Right lobe of liver (tissue), 6 donors: Measurements from ENCODE around the gene POMT1. TPM values are rescaled to one million over a fixed set of nuclear protein-coding genes. Genes with fewer than 3 reads are reported as not detected.

ENCODE experiments used
- ATAC-seq, 4 donors: fragments of 200-7000 bp; cut with Tn5 transposase; one replicate each; pipeline ENCODE4 v1.9.1; 2020; ENCODE audit warnings: mild to moderate bottlenecking in 4 of 4, moderate library complexity in 4 of 4
- DNase-seq, 3 donors: peaks; one replicate each; pipeline ENCODE4 v3.0.0-alpha.2; 2020
- H3K27ac ChIP-seq, 3 donors: fragments of 200-600 bp; one replicate each; pipeline ENCODE4 v1.8.0; 2022
- H3K27me3 ChIP-seq, 2 donors: fragments of 200-600 bp; one replicate each; pipeline ENCODE4 v1.8.0; 2022
- H3K36me3 ChIP-seq, 4 donors: fragments of 200-600 bp; sonication (generic) in 1 of 4; one replicate each; pipeline versions ENCODE4 v1.5.1 to v1.8.0; 2017 to 2022; ENCODE audit warnings: control low read depth in 1 of 4
- H3K4me1 ChIP-seq, 4 donors: fragments of 200-600 bp; sonication (generic) in 1 of 4; one replicate each; pipeline versions ENCODE4 v1.5.1 to v1.8.0; 2017 to 2022; ENCODE audit warnings: control low read depth in 1 of 4
- H3K4me3 ChIP-seq, 3 donors: fragments of 200-600 bp; one replicate each; pipeline ENCODE4 v1.8.0; 2022
- H3K9me3 ChIP-seq, 4 donors: fragments of 200-600 bp; sonication (generic) in 1 of 4; one replicate each; pipeline versions ENCODE4 v1.5.1 to v1.8.0; 2017 to 2022; ENCODE audit warnings: control low read depth in 1 of 4
- CTCF ChIP-seq, 4 donors: fragments of 200-600 bp in 3 of 4; fragments of 450-650 bp in 1 of 4; IDR thresholded peaks; one replicate each; pipeline versions ENCODE4 v1.5.1 to v1.8.0; 2016 to 2022; ENCODE audit warnings: antibody characterized with exemption in 4 of 4, mild to moderate bottlenecking in 2 of 4
- POLR2A ChIP-seq: fragments of 450-650 bp; IDR thresholded peaks from one replicate; pipeline ENCODE4 v1.6.1; 2017; ENCODE audit warnings: antibody characterized with exemption, mild to moderate bottlenecking
- WGBS: methylation state at CpG from one replicate; pipeline ENCODE4 v1.1.6; 2018; ENCODE audit warnings: low coverage, low lambda C conversion rate; ENCODE audit not compliant: insufficient coverage; ENCODE audit errors: missing lambda C conversion rate; 5-methylcytosine and 5-hydroxymethylcytosine counted together
- intact Hi-C, 2 donors: fragments of 100-400 bp; cut with DNase I; formaldehyde crosslinking; loops; one replicate each; pipeline versions ENCODE4 v1.11.2 to v1.14.1; 2022
- total RNA-seq, 6 experiments: library from RNA; depleted of rRNA in 2 of 6; stranded (reverse); fragments of >200 nt in 2 of 6; fragmentation: NEBNext Ultra II Directional in 3 of 6; extraction: Animal tissue kit (Norgen Biotek cat#: 25700) in 3 of 6; gene quantifications; one replicate each; pipeline versions ENCODE4 v1.1.0 to v1.2.4, GENCODE V29; 2016 to 2023
- donor health status: DM: no; HTN: yes; CAD: no.
- donor health status: DM: no; HTN: no; CAD: no.
- donor health status: DM: no; HTN: no; CAD: no.
- donor health status: DM: no; HTN: yes; CAD: no.
- donor health status: DM: no; HTN: yes; CAD: no.

Gene POMT1
- total RNA-seq, 6 experiments from 2014 or later, result 14.3 to 17.7 (median 15.7) TPM

GRCh38 chr9:131490514-131490913, 12.2 kb upstream of the POMT1 start:
- Histone ChIP-seq H3K4me3 (no peak overlapping the region), H3K36me3 (peaks cover 4 to 99% (median 66%) of the 10 kb centered on the region in 4 donors), H3K9me3 (no peaks in the 10 kb centered on the region), H3K27me3 (no peaks in the 10 kb centered on the region), H3K4me1 (no peaks in the 10 kb centered on the region), H3K27ac (no peak overlapping the region)
- 72% methylated on average over 7 of the region's 8 CpGs for WGBS
- no peak for DNase-seq
- TF ChIP-seq CTCF (IDR thresholded peaks at IDR 0.05), result no peak
- no peak for TF ChIP-seq POLR2A
- intact Hi-C loops, result no loop called here
- no peak for ATAC-seq

- intact Hi-C loops, result no loop called here
- H3K36me3 ChIP-seq, result peaks cover 4 to 99% (median 69%) of the 10 kb centered on the region in 4 donors
- H3K9me3 ChIP-seq, result no peaks in the 10 kb centered on the region
- no peaks in the 10 kb centered on the region for H3K4me1 ChIP-seq
- no peaks in the 10 kb centered on the region for H3K27me3 ChIP-seq
- 90% methylated on average over 8 of the region's 20 CpGs for WGBS
- no peak for TF ChIP-seq POLR2A
- TF ChIP-seq CTCF (IDR thresholded peaks at IDR 0.05), result no peak
- DNase-seq (no peak), ATAC-seq (no peak)
- H3K27ac ChIP-seq, result no peak overlapping the region
- no peak overlapping the region for H3K4me3 ChIP-seq
Measured at GRCh38 chr9:131491001-131491710, 11.6 kb upstream of the POMT1 start.

- WGBS, result 95% methylated on average over 3 of the region's 6 CpGs
- intact Hi-C loops, result no loop called here
- H3K36me3 ChIP-seq, result peaks cover 4 to 98% (median 67%) of the 10 kb centered on the region in 4 donors
- ATAC-seq (no peak), DNase-seq (no peak)
- H3K9me3 ChIP-seq, result no peaks in the 10 kb centered on the region
- H3K4me1 ChIP-seq, result no peaks in the 10 kb centered on the region
- TF ChIP-seq POLR2A (no peak), CTCF (IDR thresholded peaks at IDR 0.05) (no peak)
- no peak overlapping the region for H3K27ac ChIP-seq
- no peak overlapping the region for H3K4me3 ChIP-seq
- no peaks in the 10 kb centered on the region for H3K27me3 ChIP-seq
Measured at GRCh38 chr9:131492070-131492469, 10.6 kb upstream of the POMT1 start.

- TF ChIP-seq POLR2A, result no peak
- TF ChIP-seq CTCF (IDR thresholded peaks at IDR 0.05), result no peak
- no peaks in the 10 kb centered on the region for H3K9me3 ChIP-seq
- no peak for ATAC-seq
- intact Hi-C loops, result no loop called here
- WGBS, result 92% methylated on average over 6 of the region's 22 CpGs
- no peaks in the 10 kb centered on the region for H3K27me3 ChIP-seq
- no peaks in the 10 kb centered on the region for H3K4me1 ChIP-seq
- H3K27ac ChIP-seq, result no peak overlapping the region
- H3K4me3 ChIP-seq, result no peak overlapping the region
- peaks cover 0 to 85% (median 53%) of the 10 kb centered on the region in 4 donors for H3K36me3 ChIP-seq
- no peak for DNase-seq
Measured at GRCh38 chr9:131494296-131494870, 8.3 kb upstream of the POMT1 start.
